HG02981 (cell line): ENCODE measurements around the gene BCR.

Experiments
- ATAC-seq: cut with Tn5 transposase; IDR thresholded peaks from one replicate; pipeline ENCODE4 v1.9.1; 2021; ENCODE audit warnings: mild to moderate bottlenecking, moderate library complexity; ENCODE audit not compliant: unreplicated experiment

BCR gene

GRCh38 chr22:23215294-23216241, 35.3 kb downstream of the BCR start:
- ATAC-seq: no peak

GRCh38 chr22:23216461-23217170, 36.3 kb downstream of the BCR start:
- ATAC-seq: no peak

GRCh38 chr22:23217171-23218052, 37.1 kb downstream of the BCR start:
- no peak for ATAC-seq

- no peak for ATAC-seq
Measured at GRCh38 chr22:23218053-23218866, 38.0 kb downstream of the BCR start.

- no peak for ATAC-seq
Measured at GRCh38 chr22:23218867-23219251, 38.5 kb downstream of the BCR start.

- no peak for ATAC-seq
Measured at GRCh38 chr22:23219317-23219716, 39.0 kb downstream of the BCR start.

- ATAC-seq: no peak
Measured at GRCh38 chr22:23219822-23220484, 39.6 kb downstream of the BCR start.

GRCh38 chr22:23220485-23221350, 40.4 kb downstream of the BCR start:
- no peak for ATAC-seq

- no peak for ATAC-seq
Measured at GRCh38 chr22:23221351-23221804, 41.1 kb downstream of the BCR start.

GRCh38 chr22:23222033-23222792, 41.9 kb downstream of the BCR start:
- no peak for ATAC-seq

- ATAC-seq: no peak
Measured at GRCh38 chr22:23222793-23223568, 42.7 kb downstream of the BCR start.

GRCh38 chr22:23223569-23224317, 43.4 kb downstream of the BCR start:
- no peak for ATAC-seq

- ATAC-seq: no peak
Measured at GRCh38 chr22:23224846-23225245, 44.5 kb downstream of the BCR start.

- no peak for ATAC-seq
Measured at GRCh38 chr22:23225337-23225723, 45.0 kb downstream of the BCR start.

- ATAC-seq: no peak
Measured at GRCh38 chr22:23225724-23226496, 45.6 kb downstream of the BCR start.

GRCh38 chr22:23226497-23226850, 46.2 kb downstream of the BCR start:
- ATAC-seq: no peak
